ENCODE data around the gene SPON1.
"Not testable (repeated sequence)": the region's sequence is repeated elsewhere in the genome, so short reads cannot be mapped to it uniquely, and the experiment has no call there.

SPON1 gene

GRCh38 chr11:14127679-14128078 is 165.2 kb downstream of the SPON1 start:
- no peak for DNase-seq (ENCODE audit: low read depth)

- no peak for DNase-seq (ENCODE audit: low read depth)
These were observed 169.8 kb downstream of the SPON1 start for GRCh38 chr11:14132312-14132711.

GRCh38 chr11:14133381-14133780 is 170.9 kb downstream of the SPON1 start:
- DNase-seq (ENCODE audit: low read depth) = no peak

DNA sequence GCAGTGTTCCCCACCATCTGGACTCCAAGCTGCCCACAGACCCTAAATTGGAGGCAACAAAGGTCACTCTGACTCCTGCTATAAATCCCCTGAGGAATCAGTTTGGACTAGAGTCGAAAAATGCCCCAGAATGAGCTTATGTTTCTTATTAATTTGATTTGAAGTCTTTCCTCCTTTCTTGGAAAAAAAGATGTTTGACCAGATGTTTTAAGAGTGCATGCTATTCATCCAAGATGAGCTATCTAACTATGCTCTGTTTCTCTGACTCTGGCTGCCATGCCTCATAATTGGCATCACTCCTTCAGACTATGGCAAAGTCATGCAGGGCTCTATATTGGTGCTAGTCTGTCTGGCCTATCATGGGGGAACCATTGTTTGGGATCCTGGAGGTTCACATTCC is 174.0 kb downstream of the SPON1 start:
- no peak for DNase-seq (ENCODE audit: low read depth)

GRCh38 chr11:14137284-14137683 is 174.8 kb downstream of the SPON1 start:
- no peak for DNase-seq (ENCODE audit: low read depth)

DNA sequence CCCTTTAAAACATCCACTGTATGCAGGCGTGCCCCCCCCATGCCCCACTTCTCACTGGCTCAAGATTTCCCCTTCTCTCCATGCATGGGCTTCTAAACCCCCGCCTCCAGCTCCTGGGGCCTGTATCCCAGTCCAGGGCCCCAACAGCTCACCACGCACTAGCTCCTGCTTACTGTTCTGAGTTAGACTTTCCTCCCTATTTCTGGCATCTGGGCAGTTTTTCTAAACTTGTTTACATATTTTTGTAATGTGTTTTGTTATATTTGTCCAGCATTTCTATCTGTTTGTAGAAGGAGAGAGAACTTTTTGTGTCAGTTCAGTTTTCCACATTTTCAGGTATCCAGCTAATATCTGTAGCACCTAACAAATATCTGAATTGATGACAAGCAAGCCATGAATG is 178.5 kb downstream of the SPON1 start:
- DNase-seq (ENCODE audit: low read depth) = no peak

DNA sequence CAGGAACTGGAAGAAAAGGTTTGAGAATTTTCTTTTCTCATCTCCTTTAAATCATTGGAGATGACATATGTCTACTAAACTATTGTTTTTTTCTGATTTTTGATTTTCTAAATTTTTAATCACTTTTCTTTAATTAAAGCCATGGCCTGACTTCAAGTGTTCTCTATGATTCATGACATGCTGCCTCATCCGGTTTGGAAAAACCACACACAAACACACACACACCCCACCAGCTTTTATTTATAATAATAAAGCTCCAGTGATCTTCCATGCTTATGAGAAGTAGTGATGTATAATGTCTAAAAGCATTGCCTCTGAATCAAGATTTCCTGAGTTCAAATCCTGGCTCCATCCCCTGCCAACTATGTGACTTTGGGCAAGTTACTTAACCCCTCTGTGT is 179.2 kb downstream of the SPON1 start:
- no peak for DNase-seq (ENCODE audit: low read depth)

DNA sequence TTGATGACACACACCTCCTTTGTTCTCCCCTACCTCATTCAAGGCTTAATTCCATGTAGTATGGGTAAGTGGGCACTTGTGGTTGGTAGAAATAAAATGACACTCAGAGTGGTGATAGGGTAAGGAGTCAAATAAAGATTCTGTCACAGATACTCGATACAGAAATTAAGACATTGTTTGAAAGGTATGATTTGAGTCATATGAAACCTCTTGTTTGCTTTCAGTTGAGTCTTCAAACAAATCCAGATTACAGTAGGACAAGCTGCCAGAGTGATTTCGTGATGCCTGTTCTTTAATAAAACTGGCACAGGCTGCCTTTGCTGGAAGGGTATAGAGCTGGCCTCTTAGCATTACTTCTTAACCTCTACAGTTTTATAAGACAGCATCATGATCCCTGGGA is 182.4 kb downstream of the SPON1 start:
- no peak for DNase-seq (ENCODE audit: low read depth)

DNA sequence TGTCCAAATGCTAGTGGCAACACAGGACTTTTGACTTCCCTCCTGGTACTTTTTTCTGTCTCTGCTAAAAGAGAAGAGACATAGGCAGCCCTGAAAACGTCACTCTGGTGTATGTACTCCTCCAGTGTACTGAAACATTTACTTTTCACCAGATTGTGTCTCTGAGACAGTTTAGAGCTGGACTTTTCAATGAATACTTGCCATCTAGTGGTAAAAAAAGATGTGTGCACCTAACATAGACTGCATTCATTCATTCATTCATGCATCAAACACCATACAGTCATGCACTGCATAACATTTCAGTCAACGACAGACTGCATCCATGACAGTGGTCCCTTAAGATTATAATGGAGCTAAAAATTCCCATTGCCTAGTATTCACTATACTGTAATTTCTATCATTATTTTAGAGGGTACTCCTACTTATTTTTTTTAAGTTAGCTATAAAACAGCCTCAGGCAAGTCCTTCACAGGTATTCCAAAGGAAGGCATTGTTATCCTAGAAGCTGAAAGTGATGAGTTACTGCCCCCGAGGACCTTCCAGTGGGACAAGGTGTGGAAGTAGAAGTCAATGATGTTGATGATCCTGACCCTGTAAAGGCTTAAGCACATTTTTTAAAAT is 186.2 kb downstream of the SPON1 start:
- no peak for DNase-seq (ENCODE audit: low read depth)

GRCh38 chr11:14149683-14150082 is 187.2 kb downstream of the SPON1 start:
- no peak for DNase-seq (ENCODE audit: low read depth)

DNA sequence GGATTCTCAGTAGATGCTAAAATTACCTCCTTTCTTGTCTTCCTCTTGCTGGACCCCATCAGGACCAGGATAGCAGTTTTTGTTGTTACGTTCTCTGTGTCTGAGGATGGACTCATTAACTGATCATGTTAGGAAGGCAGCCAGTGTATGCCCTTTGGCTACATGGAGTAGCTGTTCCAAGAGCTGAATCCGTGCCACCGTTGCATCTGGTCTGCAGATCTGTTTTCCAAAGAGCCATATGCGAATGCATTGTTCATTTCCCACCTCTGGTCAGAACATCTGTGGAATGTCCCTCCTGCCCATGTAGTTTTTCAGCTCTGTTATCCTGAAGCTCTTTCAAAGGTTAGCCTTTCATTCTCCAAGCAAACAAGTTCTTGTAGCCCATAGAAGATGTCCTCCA is 188.4 kb downstream of the SPON1 start:
- DNase-seq (ENCODE audit: low read depth) = no peak

GRCh38 chr11:14154103-14154502 is 191.6 kb downstream of the SPON1 start:
- not testable (repeated sequence) for DNase-seq (ENCODE audit: low read depth)

DNA sequence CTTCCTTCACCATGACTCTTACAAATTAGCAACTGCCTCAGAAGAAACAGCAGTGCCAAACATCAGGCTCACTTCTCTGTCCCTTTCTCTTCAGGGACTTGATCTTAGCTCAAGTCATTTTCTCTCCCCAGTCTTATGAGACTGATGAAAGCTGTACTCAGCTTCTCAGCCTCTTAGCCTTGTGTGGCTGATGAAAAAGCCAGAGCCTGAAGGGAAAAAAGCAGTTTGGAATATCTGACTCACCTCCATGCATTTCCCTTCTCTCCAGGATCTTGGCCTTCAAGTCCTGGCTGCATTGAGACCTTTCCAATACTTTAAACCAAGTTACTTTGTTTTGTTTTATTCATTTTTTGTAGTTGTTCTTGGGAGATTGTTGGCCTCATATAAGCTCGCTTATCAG is 195.9 kb downstream of the SPON1 start:
- no peak for DNase-seq (ENCODE audit: low read depth)

- no peak for DNase-seq (ENCODE audit: low read depth)
These were observed 201.1 kb downstream of the SPON1 start for GRCh38 chr11:14163576-14163975.

DNA sequence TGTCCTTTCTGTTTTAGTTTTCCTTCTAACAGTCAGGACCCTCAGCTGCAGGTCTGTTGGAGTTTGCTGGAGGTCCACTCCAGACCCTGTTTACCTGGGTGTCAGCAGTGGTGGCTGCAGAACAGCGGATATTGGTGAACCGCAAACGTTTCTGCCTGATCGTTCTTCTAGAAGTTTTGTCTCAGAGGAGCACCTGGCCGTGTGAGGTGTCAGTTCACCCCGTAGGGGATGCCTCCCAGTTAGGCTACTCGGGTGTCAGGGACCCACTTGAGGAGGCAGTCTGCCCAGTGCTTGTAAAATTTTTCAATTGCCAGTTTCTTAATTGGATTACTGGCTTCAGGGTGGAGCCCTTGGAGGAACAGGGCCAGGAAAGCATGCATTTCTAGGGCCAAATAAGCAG is 211.2 kb downstream of the SPON1 start:
- not testable (repeated sequence) for DNase-seq (ENCODE audit: low read depth)

DNA sequence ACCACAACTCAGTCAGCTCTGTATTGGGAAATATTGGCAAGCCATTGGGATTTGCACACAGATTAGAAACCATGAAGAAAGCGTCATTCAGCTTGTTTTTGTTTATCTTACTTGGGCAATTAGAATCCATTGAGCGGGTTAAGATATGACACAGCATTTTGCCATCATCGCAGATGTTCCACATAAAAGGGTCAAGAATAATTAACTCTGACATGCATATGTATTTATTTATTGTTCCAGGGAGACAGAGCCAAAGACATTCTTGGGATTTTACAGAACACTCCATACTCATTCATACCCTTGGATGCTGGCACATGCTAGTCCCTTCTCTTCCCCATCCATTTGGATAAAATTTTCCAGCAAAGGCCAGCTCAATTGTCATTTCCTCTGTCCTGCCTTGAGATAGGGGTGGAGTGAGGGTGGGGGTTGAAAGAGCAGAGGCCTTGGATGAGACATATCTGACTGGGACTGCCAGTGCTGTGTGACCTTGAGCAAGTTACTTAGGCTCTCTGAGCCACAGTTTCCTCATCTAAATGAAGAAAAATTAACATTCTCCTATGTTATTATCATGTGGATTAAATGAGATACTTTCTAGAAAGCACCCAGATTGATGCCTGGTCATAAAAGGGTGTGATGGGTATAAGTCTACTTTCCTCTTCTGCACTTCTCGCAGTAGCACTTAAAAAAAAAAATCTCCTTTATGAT is 216.7 kb downstream of the SPON1 start:
- DNase-seq (ENCODE audit: low read depth) = no peak

- DNase-seq (ENCODE audit: low read depth) = no peak
These were observed 218.6 kb downstream of the SPON1 start for GRCh38 chr11:14181121-14181520.

- DNase-seq (ENCODE audit: low read depth) = no peak
These were observed 220.4 kb downstream of the SPON1 start for GRCh38 chr11:14182833-14183364.

DNA sequence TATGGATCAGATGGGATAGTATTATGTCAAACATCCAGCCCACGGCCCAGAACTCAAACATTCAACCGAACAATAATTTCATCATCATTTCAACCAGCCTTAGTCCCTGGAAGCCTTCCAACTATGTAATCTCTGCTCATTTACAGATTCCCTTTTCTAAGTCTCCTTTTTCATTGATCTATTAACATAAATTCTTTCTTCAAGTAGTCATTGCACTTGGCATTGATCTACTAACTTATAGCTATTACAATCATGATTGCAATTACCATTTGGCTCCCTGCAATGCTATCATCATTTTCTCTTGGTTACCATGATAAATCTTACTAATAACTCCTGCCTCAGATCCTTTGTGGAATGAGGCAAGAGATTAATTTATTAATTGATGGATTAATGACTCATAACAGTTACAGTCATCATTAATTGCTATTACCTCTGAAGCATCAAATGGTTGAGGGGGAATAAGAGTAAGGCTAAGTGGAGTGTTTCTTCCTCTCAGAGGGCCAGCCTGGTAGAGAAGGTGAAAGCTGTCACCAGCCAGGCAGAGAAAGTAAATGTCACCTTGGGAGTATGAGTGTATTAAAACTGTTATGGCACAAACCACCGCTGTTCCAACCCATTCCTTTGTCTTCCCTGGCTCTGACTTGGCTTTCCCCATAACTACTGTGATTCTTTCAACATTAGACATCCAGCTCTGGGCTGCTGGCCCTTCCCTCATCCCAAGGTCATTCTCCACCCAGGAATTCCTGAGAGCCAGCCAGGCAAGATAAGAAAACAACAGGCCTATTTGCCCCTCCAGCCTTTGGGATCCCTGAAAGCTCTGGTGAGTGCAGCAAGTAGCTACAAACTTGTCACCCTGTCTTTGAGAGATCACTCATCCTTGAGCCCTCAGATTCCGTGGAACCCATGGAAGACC is 221.8 kb downstream of the SPON1 start:
- DNase-seq (ENCODE audit: low read depth) = no peak

GRCh38 chr11:14185461-14185860 is 222.9 kb downstream of the SPON1 start:
- DNase-seq (ENCODE audit: low read depth) = no peak

DNA sequence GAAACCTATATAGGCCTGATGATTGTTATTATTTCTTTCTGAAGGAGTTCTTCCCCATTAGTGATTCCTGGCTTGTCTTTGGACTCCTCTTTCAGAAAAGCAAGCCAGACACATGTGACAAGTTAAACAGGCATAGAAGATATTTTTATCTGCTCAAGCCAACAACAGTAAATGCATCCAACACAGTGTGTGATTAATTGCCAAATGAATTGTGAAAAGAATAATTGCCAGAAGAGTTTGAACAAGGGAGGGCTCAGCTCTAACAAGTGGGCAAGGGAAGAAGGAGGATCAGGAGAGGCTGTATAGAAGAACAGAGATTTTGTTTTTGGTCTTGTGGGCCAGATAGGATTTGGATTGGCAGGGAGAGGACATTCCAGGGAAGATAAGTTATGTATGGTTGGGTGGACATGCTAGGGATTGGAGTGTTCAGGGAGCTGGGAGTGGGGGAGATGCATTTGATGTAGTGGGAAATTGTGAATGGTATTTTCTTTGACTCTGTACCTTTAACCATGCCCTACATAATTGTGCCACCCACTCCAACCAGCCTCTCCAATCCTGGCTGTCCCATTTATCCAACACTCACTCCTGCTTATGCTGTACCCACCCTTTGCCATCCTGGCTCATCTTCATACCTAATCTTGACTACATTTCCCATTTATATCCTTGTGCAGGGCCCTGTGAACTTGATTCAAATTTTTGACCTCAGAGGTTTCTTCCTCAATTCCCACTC is 223.7 kb downstream of the SPON1 start:
- DNase-seq (ENCODE audit: low read depth) = no peak

GRCh38 chr11:14189874-14190273 is 227.4 kb downstream of the SPON1 start:
- no peak for DNase-seq (ENCODE audit: low read depth)
